ENCODE results near the gene ABCC4. TPM values are rescaled to one million over a fixed set of nuclear protein-coding genes. Genes with fewer than 3 reads are reported as not detected.

ABCC4 gene
- total RNA-seq, 1 donor from 2014 or later, result 5.4 TPM

GRCh38 chr13:95258098-95258497, 43.2 kb downstream of the ABCC4 start:
- DNase-seq (ENCODE audit: low read depth in 2 of 2), result no peak

- DNase-seq (ENCODE audit: low read depth in 2 of 2), result peak in 1 of 2 donors; percentile 84
Observed at GRCh38 chr13:95256091-95256490, 45.2 kb downstream of the ABCC4 start.

GRCh38 chr13:95255072-95255732, 46.0 kb downstream of the ABCC4 start:
- no peak for DNase-seq (ENCODE audit: low read depth in 2 of 2)

GRCh38 chr13:95254339-95254738, 46.9 kb downstream of the ABCC4 start:
- peak in 1 of 2 donors; percentile 32 for DNase-seq (ENCODE audit: low read depth in 2 of 2)

- DNase-seq (ENCODE audit: low read depth in 2 of 2), result no peak
Observed at GRCh38 chr13:95253033-95253432, 48.2 kb downstream of the ABCC4 start.

GRCh38 chr13:95251641-95252040, 49.6 kb downstream of the ABCC4 start:
- DNase-seq (ENCODE audit: low read depth in 2 of 2), result no peak

GRCh38 chr13:95250961-95251360, 50.3 kb downstream of the ABCC4 start:
- DNase-seq (ENCODE audit: low read depth in 2 of 2), result no peak

GRCh38 chr13:95248953-95249352, 52.3 kb downstream of the ABCC4 start:
- no peak for DNase-seq (ENCODE audit: low read depth in 2 of 2)

GRCh38 chr13:95247852-95248251, 53.4 kb downstream of the ABCC4 start:
- DNase-seq (ENCODE audit: low read depth in 2 of 2), result peak in 1 of 2 donors; percentile 32

GRCh38 chr13:95247171-95247570, 54.1 kb downstream of the ABCC4 start:
- no peak for DNase-seq (ENCODE audit: low read depth in 2 of 2)

GRCh38 chr13:95246292-95247082, 54.8 kb downstream of the ABCC4 start:
- peak in 1 of 2 donors; percentile 22 for DNase-seq (ENCODE audit: low read depth in 2 of 2)

GRCh38 chr13:95245071-95245470, 56.2 kb downstream of the ABCC4 start:
- DNase-seq (ENCODE audit: low read depth in 2 of 2), result no peak

GRCh38 chr13:95243207-95243606, 58.0 kb downstream of the ABCC4 start:
- DNase-seq (ENCODE audit: low read depth in 2 of 2), result no peak

GRCh38 chr13:95241321-95241720, 59.9 kb downstream of the ABCC4 start:
- DNase-seq (ENCODE audit: low read depth in 2 of 2), result no peak

- DNase-seq (ENCODE audit: low read depth in 2 of 2), result no peak
Observed at GRCh38 chr13:95239283-95239682, 62.0 kb downstream of the ABCC4 start.

GRCh38 chr13:95237310-95237870, 63.9 kb downstream of the ABCC4 start:
- DNase-seq (ENCODE audit: low read depth in 2 of 2), result no peak

- DNase-seq (ENCODE audit: low read depth in 2 of 2), result no peak
Observed at GRCh38 chr13:95236774-95237173, 64.5 kb downstream of the ABCC4 start.

- no peak for DNase-seq (ENCODE audit: low read depth in 2 of 2)
Observed at GRCh38 chr13:95235974-95236373, 65.3 kb downstream of the ABCC4 start.

GRCh38 chr13:95235199-95235756, 66.0 kb downstream of the ABCC4 start:
- no peak for DNase-seq (ENCODE audit: low read depth in 2 of 2)

- DNase-seq (ENCODE audit: low read depth in 2 of 2), result no peak
Observed at GRCh38 chr13:95234242-95234641, 67.0 kb downstream of the ABCC4 start.

- no peak for DNase-seq (ENCODE audit: low read depth in 2 of 2)
Observed at GRCh38 chr13:95233026-95233635, 68.1 kb downstream of the ABCC4 start.

GRCh38 chr13:95231393-95231792, 69.9 kb downstream of the ABCC4 start:
- no peak for DNase-seq (ENCODE audit: low read depth in 2 of 2)
